ENCODE measurements around the gene C22orf23. TPM values are rescaled to one million over a fixed set of nuclear protein-coding genes. Genes with fewer than 3 reads are reported as not detected.

Gene C22orf23
- polyA plus RNA-seq, 1 of the 3 experiments (the other 2 are of a cell fraction) = 0.33 TPM

GRCh38 chr22:37926771-37927636 lies 26.4 kb downstream of the C22orf23 start (continued):
- TF ChIP-seq REST (IDR thresholded peaks at IDR 0.05; ENCODE audit: low read depth, low read length) (no peak), FOSL2 (IDR thresholded peaks at IDR 0.05; ENCODE audit: borderline replicate concordance, low read depth) (no peak), SMC3 (IDR thresholded peaks at IDR 0.05; ENCODE audit: low read depth, low read length) (no peak), USF1 (IDR thresholded peaks at IDR 0.05; ENCODE audit: borderline replicate concordance, low read depth) (no peak), GABPA (IDR thresholded peaks at IDR 0.05; ENCODE audit: low read depth) (no peak), RAD21 (IDR thresholded peaks at IDR 0.05; ENCODE audit: low read length) (no peak), RXRA (IDR thresholded peaks at IDR 0.05; ENCODE audit: borderline replicate concordance, low read depth) (no peak), NFIC (IDR thresholded peaks at IDR 0.05; ENCODE audit: borderline replicate concordance) (no peak), POLR2AphosphoS5 (IDR thresholded peaks at IDR 0.05; ENCODE audit: low read depth, low read length) (no peak), EP300 (IDR thresholded peaks at IDR 0.05; ENCODE audit: borderline replicate concordance in 1 of 2, low read depth in 1 of 2, low read length in 1 of 2) (no peak), PBX3 (IDR thresholded peaks at IDR 0.05) (no peak)

GRCh38 chr22:37926358-37926757 lies 27.0 kb downstream of the C22orf23 start:
- Histone ChIP-seq H3K4me2 (no peak overlapping the region), H3F3A (replicated peaks; ENCODE audit: insufficient read depth) (peaks cover 4% of the 10 kb centered on the region), H3K4me3 (ENCODE audit: low read depth in 2 of 2, low read length in 1 of 2) (no peak overlapping the region), H3K27me3 (ENCODE audit: insufficient read depth) (no peaks in the 10 kb centered on the region), H3K79me2 (ENCODE audit: insufficient read depth) (no peaks in the 10 kb centered on the region; the same call in 1 of the 2 replicates), H2AFZ (ENCODE audit: low read depth) (no peak overlapping the region), H3K36me3 (replicated peaks in 1 of 2; ENCODE audit: control insufficient read depth in 1 of 2, insufficient read depth in 2 of 2, low read length in 1 of 2) (peaks cover 19 to 34% of the 10 kb centered on the region in 2 experiments), H3K27ac (ENCODE audit: low read depth in 2 of 2, low read length in 1 of 2) (no peak overlapping the region), H3K9me2 (no peaks in the 10 kb centered on the region), H3K9me3 (no peaks in the 10 kb centered on the region), H4K20me1 (ENCODE audit: insufficient read depth) (peaks cover 8% of the 10 kb centered on the region; the same call in 1 of the 2 replicates), H3K9ac (no peak overlapping the region), H3K4me1 (ENCODE audit: control insufficient read depth in 1 of 2, insufficient read depth in 2 of 2, low read depth in 1 of 2, low read length in 1 of 2) (no peaks in the 10 kb centered on the region)
- ChIA-PET CTCF (interaction anchor here (1.0 kb wide), 1 partner anchor 109 kb away, joined by 4 read pairs; no protein-coding TSS in a partner anchor), POLR2A (no interaction called here)
- 96% methylated on average over 7 of the region's 7 CpGs for WGBS (ENCODE audit: low lambda C conversion rate)
- DNase-seq = peak; percentile 16
- TF ChIP-seq FOSL2 (IDR thresholded peaks at IDR 0.05; ENCODE audit: borderline replicate concordance, low read depth) (no peak), USF1 (IDR thresholded peaks at IDR 0.05; ENCODE audit: borderline replicate concordance, low read depth) (no peak), CHD2 (IDR thresholded peaks at IDR 0.05; ENCODE audit: low read length, partially characterized antibody) (no peak), IRF3 (IDR thresholded peaks at IDR 0.05; ENCODE audit: low read depth, low read length) (no peak), EP300 (IDR thresholded peaks at IDR 0.05; ENCODE audit: borderline replicate concordance in 1 of 2, low read depth in 1 of 2, low read length in 1 of 2) (no peak), CTCF (IDR thresholded peaks at IDR 0.05) (no peak), GABPA (IDR thresholded peaks at IDR 0.05; ENCODE audit: low read depth) (no peak), MAX (IDR thresholded peaks at IDR 0.05; ENCODE audit: low read depth) (no peak), USF2 (IDR thresholded peaks at IDR 0.05; ENCODE audit: borderline replicate concordance, low read depth, low read length) (no peak), RFX5 (IDR thresholded peaks at IDR 0.05; ENCODE audit: low read length) (no peak)
